BJ (cell line): ENCODE results near the gene DNAH1. TPM values are rescaled to one million over a fixed set of nuclear protein-coding genes. Genes with fewer than 3 reads are reported as not detected.

ENCODE experiments used
- CTCF ChIA-PET: fragments of 350-600 bp; formaldehyde crosslinking; extraction: SDS; loops from one replicate; lab custom pipeline; 2021; ENCODE audit warnings: antibody characterized with exemption, inconsistent platforms; lab: Yijun Ruan, JAX
- POLR2A ChIA-PET: fragments of 300-600 bp; sonication (Branson Sonifier 250); formaldehyde crosslinking; extraction: SDS; loops from one replicate; lab custom pipeline; 2021; ENCODE audit warnings: antibody characterized with exemption; lab: Charles Lee
- DNase-seq: peaks from one replicate; pipeline ENCODE4 v3.0.0-alpha.2; 2011; ENCODE audit warnings: low read depth
- H3K27me3 ChIP-seq: 2 replicates; pipeline ENCODE4 v1.6.0; 2011; ENCODE audit warnings: low read length; ENCODE audit not compliant: control insufficient read depth, insufficient read depth
- H3K36me3 ChIP-seq: 2 replicates; pipeline ENCODE4 v1.5.1; 2011; ENCODE audit warnings: low read length; ENCODE audit not compliant: control insufficient read depth, insufficient read depth
- H3K4me3 ChIP-seq: 2 replicates; pipeline ENCODE4 v1.5.1; 2011; ENCODE audit warnings: low read depth, mild to moderate bottlenecking, control low read depth, low read length
- polyA plus RNA-seq: library from polyadenylated mRNA; depleted of rRNA; stranded (reverse); fragments of >200 nt; gene quantifications from 2 replicates; pipeline ENCODE4 v1.2.3, GENCODE V29; 2011
- TF ChIP-seq, protein P1 (sequence below): IDR thresholded peaks from 2 replicates; pipeline ENCODE4 v1.5.1; 2011; ENCODE audit warnings: low read depth, mild to moderate bottlenecking, control low read depth, inconsistent platforms, low read length, moderate library complexity; ENCODE audit not compliant: insufficient read depth

Gene DNAH1
- polyA plus RNA-seq, 1 experiment: 4.8 TPM

- TF ChIP-seq, protein P1, sequence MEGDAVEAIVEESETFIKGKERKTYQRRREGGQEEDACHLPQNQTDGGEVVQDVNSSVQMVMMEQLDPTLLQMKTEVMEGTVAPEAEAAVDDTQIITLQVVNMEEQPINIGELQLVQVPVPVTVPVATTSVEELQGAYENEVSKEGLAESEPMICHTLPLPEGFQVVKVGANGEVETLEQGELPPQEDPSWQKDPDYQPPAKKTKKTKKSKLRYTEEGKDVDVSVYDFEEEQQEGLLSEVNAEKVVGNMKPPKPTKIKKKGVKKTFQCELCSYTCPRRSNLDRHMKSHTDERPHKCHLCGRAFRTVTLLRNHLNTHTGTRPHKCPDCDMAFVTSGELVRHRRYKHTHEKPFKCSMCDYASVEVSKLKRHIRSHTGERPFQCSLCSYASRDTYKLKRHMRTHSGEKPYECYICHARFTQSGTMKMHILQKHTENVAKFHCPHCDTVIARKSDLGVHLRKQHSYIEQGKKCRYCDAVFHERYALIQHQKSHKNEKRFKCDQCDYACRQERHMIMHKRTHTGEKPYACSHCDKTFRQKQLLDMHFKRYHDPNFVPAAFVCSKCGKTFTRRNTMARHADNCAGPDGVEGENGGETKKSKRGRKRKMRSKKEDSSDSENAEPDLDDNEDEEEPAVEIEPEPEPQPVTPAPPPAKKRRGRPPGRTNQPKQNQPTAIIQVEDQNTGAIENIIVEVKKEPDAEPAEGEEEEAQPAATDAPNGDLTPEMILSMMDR: no peak
- Histone ChIP-seq H3K36me3 (no peaks in the 10 kb centered on the region), H3K27me3 (peaks cover 3% of the 10 kb centered on the region; the same call in 1 of the 2 replicates), H3K4me3 (no peak overlapping the region)
- ChIA-PET POLR2A (no interaction called here), CTCF (interaction anchor here (1.0 to 16.0 kb wide), 5 partner anchors 9 to 32 kb away, joined by 3 to 445 read pairs (median 4); partner anchors contain the start of genes SEMA3G and TNNC1)
- DNase-seq: no peak
Measured at GRCh38 chr3:52439426-52440248, 123.5 kb downstream of the DNAH1 start.

DNA sequence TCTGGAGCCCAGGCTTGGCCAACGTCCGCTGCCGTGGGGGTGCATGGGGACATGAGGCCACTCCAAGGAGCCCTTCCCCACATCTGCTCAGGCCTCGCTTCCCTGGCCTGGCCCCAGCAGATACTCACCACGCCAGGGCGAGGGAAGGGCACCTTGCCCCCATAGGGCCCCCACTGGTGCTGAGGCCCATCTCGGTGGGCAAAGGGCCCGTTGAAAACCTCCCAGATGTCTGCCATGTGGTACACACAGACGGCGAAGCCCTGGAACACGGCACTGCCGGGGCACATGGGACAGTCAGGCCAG, 124.1 kb downstream of the DNAH1 start:
- TF ChIP-seq, protein P1: no peak
- ChIA-PET POLR2A (no interaction called here), CTCF (interaction anchor here (1.5 to 2.0 kb wide), 3 partner anchors 12 to 28 kb away, joined by 4 to 15 read pairs (median 7); no protein-coding TSS in a partner anchor)
- DNase-seq: no peak
- no peak overlapping the region for H3K4me3 ChIP-seq
- no peaks in the 10 kb centered on the region for H3K36me3 ChIP-seq
- H3K27me3 ChIP-seq: no peaks in the 10 kb centered on the region

DNA sequence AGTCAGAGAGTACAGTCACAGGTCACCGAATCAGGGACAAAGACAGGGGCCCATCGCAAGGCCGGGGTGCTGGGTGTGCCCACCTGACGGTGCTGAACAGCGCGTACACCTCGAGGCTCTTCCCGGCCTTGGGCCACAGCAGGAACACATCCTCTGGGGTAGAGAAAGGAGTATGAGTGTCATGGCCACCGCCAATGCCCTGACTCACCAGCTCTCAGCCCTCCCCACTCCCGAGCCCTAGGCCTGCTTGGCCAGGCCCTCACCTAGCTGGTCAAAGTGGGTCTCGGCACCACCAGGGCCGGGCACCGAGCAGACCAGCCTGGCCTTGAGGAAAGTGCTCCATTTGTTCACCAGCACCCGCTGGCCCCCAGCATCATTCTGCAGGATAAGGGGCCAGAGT, 124.6 kb downstream of the DNAH1 start:
- TF ChIP-seq, protein P1: no peak
- CTCF ChIA-PET: interaction anchor here (1.7 to 2.0 kb wide), 2 partner anchors 12 to 28 kb away, joined by 7 to 15 read pairs; no protein-coding TSS in a partner anchor
- H3K4me3 ChIP-seq: no peak overlapping the region
- H3K36me3 ChIP-seq: no peaks in the 10 kb centered on the region
- POLR2A ChIA-PET: no interaction called here
- H3K27me3 ChIP-seq: no peaks in the 10 kb centered on the region
- DNase-seq: no peak

DNA sequence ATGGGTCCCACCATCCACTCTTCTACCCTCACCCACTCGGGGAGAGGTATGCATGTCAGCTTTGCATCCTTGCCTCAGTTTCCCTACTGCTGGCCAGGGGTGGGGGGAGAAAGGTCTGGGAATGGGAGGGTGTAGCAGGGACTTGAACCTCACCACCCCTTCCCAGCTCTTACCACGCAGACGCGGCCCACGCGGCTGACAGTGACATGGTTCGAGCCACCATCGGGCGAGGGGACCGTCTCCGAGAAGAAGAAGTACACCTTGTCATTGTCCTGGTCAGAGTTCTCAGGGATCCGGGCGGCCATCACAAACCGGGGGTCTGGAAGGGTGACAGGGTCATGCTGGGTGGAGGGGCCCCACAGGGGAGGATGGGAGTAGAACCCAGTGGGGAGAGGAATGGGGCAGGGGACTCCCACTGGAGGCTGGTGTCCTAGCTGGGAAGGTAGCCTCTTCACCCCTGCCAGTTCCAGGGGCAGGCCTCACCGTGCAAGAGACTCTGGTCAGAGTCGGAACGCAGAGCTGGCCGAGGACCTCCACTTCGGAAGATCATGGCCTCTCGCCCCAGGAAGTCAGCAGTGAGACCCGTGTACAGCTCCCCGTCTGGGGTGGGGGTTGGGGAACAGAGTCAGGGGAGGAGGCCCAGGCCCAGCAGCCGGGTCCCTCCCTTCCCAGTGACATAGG, 125.1 kb downstream of the DNAH1 start:
- ChIA-PET CTCF (interaction anchor here (0.8 to 2.0 kb wide), 4 partner anchors 10 to 29 kb away, joined by 3 to 15 read pairs (median 6); no protein-coding TSS in a partner anchor), POLR2A (no interaction called here)
- Histone ChIP-seq H3K27me3 (no peaks in the 10 kb centered on the region), H3K36me3 (no peaks in the 10 kb centered on the region), H3K4me3 (no peak overlapping the region)
- TF ChIP-seq, protein P1: no peak
- DNase-seq: no peak

- no peak for DNase-seq
- CTCF ChIA-PET: interaction anchor here (0.8 to 2.0 kb wide), 4 partner anchors 11 to 29 kb away, joined by 3 to 15 read pairs (median 6); no protein-coding TSS in a partner anchor
- TF ChIP-seq, protein P1: no peak
Measured at GRCh38 chr3:52441772-52442332, 125.7 kb downstream of the DNAH1 start.

More at GRCh38 chr3:52441772-52442332, 125.7 kb downstream of the DNAH1 start:
- Histone ChIP-seq H3K4me3 (no peak overlapping the region), H3K27me3 (no peaks in the 10 kb centered on the region), H3K36me3 (no peaks in the 10 kb centered on the region)
- POLR2A ChIA-PET: no interaction called here
